ENCODE data around the gene PLXNB1.

- TF ChIP-seq CTCF (conservative IDR thresholded peaks at IDR 0.05; ENCODE audit: low read depth in 2 of 2) (no peak), EZH2phosphoT487 (IDR thresholded peaks at IDR 0.05; ENCODE audit: unreplicated experiment) (no peak), EZH2 (IDR thresholded peaks at IDR 0.05; ENCODE audit: low read depth, unreplicated experiment) (no peak), REST (IDR thresholded peaks at IDR 0.05; ENCODE audit: unreplicated experiment) (no peak), POLR2AphosphoS5 (IDR thresholded peaks at IDR 0.05; ENCODE audit: low read depth) (no peak), ETS1 (IDR thresholded peaks at IDR 0.05) (no peak), NANOG (IDR thresholded peaks at IDR 0.05; ENCODE audit: borderline replicate concordance) (no peak), CREB1 (CRISPR knock-in tag; IDR thresholded peaks at IDR 0.05; ENCODE audit: low read depth) (no peak), ZNF462 (CRISPR knock-in tag; IDR thresholded peaks at IDR 0.05) (no peak), STAT1 (IDR thresholded peaks at IDR 0.05; ENCODE audit: unreplicated experiment) (no peak)
These were observed 10.7 kb upstream of the PLXNB1 start for GRCh38 chr3:48440590-48440958.

Measured in GM23338 (cell line).